ENCODE results near the gene MAP3K4.

Gene MAP3K4

DNA sequence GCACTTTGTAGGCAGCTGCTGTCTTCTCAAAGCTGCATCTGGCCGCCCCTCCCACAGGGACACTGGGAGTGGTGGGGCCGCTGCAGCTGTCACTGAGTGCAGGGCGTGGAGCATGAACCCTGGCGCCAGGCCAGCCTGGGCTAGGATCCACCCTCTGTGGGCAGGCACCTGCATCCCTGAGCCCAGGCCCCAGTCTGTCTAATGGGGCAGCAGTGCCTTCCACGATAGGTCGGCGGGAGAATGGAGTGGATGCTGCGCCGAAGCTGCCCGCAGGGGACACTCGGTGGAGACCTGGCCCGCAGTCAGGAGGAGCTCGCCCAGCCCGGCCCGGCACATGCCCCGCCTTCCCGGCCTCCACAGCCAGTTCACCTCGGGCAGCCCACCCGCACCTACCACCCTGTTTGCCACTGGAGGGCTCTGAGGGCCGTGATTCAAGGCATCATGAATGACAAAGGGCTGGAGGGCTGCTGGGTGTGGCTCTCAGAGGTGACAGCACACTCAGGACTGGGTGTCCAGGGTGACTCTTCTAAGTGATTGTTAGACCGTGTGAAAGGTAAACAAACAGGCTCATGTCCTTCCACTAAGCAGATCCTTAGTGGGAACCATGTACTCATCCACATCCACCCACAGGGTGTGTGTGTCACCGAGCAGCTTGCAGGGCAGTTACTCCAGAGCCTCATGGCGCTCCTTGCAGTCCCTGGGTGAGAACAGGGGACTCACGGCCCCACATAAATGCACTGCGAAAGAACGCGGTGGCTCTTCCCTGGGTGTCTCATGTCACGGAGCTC lies 148.4 kb downstream of the MAP3K4 start:
- no peak for DNase-seq (ENCODE audit: low read depth in 2 of 2, low spot score in 1 of 2)

GRCh38 chr6:161140554-161140875 lies 148.9 kb downstream of the MAP3K4 start:
- DNase-seq (ENCODE audit: low read depth in 2 of 2, low spot score in 1 of 2): no peak

GRCh38 chr6:161141173-161141572 lies 149.6 kb downstream of the MAP3K4 start:
- no peak for DNase-seq (ENCODE audit: low read depth in 2 of 2, low spot score in 1 of 2)

GRCh38 chr6:161142957-161143296 lies 151.4 kb downstream of the MAP3K4 start:
- DNase-seq (ENCODE audit: low read depth in 2 of 2, low spot score in 1 of 2): no peak

GRCh38 chr6:161143663-161144430 lies 152.3 kb downstream of the MAP3K4 start:
- no peak for DNase-seq (ENCODE audit: low read depth in 2 of 2, low spot score in 1 of 2)

- DNase-seq (ENCODE audit: low read depth in 2 of 2, low spot score in 1 of 2): no peak
Observed at GRCh38 chr6:161150136-161150535, 158.6 kb downstream of the MAP3K4 start.

GRCh38 chr6:161150566-161150965 lies 159.0 kb downstream of the MAP3K4 start:
- DNase-seq (ENCODE audit: low read depth in 2 of 2, low spot score in 1 of 2): no peak

GRCh38 chr6:161151059-161151645 lies 159.6 kb downstream of the MAP3K4 start:
- DNase-seq (ENCODE audit: low read depth in 2 of 2, low spot score in 1 of 2): no peak

- no peak for DNase-seq (ENCODE audit: low read depth in 2 of 2, low spot score in 1 of 2)
Observed at GRCh38 chr6:161151660-161152526, 160.3 kb downstream of the MAP3K4 start.

DNA sequence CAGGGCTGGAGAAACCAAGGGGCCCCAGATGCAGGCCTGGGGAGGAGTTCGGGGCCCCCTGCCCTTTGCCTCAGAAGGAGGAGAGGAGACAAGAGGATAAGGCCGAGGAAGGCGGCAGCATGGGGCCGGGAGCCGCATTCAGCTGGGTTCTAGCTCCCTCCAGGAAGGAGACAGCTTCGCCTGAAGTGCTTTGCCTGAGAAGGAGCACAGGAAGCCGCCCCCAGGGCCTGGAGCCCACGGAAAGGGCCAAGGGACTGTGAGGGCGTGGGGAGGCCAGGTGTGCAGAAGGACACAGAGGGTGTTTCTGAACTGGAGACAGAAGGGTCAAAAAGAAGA lies 160.9 kb downstream of the MAP3K4 start:
- no peak for DNase-seq (ENCODE audit: low read depth in 2 of 2, low spot score in 1 of 2)

GRCh38 chr6:161152907-161153662 lies 161.5 kb downstream of the MAP3K4 start:
- no peak for DNase-seq (ENCODE audit: low read depth in 2 of 2, low spot score in 1 of 2)

GRCh38 chr6:161153725-161154124 lies 162.2 kb downstream of the MAP3K4 start:
- no peak for DNase-seq (ENCODE audit: low read depth in 2 of 2, low spot score in 1 of 2)

GRCh38 chr6:161154796-161155335 lies 163.3 kb downstream of the MAP3K4 start:
- DNase-seq (ENCODE audit: low read depth in 2 of 2, low spot score in 1 of 2): no peak

DNA sequence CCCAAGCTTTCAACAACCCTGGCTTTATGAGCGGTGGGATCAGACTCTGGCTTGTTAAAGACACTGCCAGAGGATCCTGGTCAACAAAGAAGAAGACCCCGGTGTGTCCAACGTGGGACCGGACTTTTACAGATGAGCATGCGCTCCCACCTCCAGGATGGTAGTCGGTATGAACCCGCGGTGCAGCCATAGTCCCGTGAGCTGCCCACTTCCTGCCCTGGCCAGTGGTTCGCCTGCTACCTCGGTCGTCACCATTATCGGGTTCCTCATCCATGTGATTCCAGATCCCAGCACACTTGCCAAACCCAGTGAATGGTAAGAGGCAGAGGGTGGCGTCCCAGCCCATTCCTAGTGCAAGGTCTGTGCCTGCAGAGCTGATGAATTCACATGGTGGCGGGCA lies 169.6 kb downstream of the MAP3K4 start:
- no peak for DNase-seq (ENCODE audit: low read depth in 2 of 2, low spot score in 1 of 2)

DNA sequence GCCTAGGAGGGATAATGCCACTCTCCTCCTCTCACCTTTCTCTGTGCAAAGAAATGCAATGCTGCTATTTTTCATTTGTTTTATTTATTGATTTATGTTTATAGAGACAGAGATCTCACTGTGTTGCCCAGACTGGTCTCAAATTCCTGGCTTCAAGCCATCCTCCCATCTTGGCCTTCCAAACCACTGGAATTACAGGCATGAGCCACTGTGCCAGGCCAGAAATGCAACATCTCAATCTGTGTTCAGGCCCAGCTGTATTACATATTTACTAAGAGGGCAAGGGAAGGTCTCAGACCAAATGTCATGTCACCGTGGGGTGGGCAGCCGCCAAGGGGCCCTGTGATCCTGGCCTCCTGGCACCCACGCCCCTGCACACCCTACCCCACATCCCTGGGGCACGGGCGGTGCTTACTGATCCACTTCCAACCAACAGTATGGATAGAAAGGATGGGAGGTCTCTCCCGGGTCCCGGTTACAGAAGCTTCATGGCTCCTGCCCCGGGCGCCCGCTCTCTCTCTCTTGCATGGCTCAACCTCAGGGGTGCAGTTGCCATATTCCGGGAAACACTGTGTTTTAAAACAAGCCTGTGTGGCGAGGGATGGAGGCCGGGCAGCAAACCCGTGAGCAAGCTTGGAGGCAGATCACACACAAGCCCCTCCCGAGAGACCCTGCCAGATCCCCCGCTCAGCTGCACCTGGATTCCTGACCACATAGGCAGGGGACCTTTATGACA lies 170.5 kb downstream of the MAP3K4 start:
- DNase-seq (ENCODE audit: low read depth in 2 of 2, low spot score in 1 of 2): no peak

DNA sequence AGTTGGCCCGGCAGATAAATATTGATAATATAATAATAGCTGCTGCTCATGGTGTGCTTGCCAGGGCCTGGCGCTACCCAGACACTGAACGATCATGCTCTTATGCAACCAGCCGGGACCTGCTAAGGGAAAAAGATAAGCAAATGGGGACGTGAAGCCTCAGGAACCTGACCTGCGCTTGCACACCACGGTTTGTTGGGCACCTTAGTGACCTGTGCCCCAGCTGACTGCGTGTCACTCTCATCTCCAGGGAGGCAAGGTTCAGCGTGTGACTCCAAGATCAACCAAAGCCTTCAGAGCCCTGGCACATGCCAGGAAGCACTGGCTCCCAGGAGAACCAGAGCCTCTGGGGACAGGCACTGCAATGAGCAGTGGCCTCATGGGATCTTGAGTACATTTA lies 171.2 kb downstream of the MAP3K4 start:
- no peak for DNase-seq (ENCODE audit: low read depth in 2 of 2, low spot score in 1 of 2)

DNA sequence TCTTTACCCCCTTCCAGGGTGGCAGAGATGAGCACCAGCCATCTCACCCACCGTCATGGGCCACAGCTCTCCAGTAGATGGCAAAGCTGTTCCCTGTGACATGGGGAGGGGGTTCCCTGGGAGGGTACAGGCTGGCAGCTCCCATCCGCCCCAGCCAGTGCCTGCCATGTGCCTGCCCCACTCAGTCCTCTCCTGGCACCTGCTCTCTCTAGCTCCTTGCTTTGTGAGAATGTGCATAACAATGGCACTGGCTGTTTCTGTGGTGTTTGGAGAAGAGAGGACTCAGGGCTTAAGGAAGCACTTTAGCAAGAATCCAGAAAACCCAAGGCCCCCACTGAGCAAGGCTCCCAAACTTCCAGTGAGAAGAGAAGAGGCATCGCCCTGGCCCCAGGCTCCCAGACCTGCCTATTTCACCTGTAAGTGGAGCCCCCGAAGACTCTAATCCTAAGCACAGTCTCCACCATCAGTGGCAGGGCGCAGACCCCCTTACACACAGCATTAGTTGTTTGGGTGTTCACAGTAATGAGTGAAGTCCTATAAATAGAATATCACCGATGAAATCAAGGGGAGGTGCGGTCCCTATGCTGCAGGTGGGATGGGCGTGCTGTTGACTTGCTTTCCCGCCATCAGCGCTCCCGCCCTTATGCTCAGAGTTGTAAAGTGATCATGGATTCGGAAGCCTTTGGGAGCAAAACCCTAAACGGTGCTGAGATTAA lies 172.1 kb downstream of the MAP3K4 start:
- DNase-seq (ENCODE audit: low read depth in 2 of 2, low spot score in 1 of 2): no peak

DNA sequence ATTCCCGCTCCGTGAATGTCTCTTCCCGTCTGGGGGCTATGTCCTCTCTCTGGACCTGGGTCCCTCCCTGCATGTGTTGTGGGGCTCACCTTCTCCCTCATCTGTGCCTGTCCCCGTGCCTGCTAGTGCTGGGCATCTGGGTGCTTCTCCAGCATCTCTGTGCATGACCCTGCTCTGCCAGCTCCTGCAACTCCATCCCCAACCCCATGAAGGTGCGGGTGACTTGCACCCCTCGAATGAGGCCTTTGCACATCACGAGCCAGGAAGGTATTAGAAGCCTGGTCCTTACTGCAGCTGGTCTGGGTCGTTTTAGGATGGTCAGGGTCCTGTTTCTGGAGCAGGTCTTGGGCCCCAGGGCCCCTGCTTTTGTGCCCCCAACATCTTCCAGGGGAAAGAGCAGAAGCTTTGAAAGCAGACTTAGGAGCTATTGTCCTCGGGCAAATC lies 172.6 kb downstream of the MAP3K4 start:
- DNase-seq (ENCODE audit: low read depth in 2 of 2, low spot score in 1 of 2): no peak

DNA sequence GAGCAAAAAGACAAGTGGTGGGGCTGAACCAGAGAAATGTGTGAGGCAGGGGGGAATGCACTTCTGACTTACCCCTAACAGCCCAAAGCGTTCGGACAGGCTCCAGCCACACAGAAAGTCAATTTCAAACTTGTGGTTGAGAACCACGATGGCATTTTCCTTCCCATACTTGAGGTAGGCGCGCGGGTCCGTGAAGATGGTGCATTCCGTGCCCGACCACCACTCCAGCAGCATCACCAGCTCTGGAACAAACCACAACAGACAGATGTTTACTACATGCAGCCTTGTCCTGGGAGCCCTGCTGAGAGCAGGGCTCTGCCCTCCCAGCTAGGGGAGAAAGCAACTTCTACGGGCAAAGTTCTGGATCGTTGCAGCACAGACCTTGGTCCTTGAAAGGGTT lies 174.6 kb downstream of the MAP3K4 start:
- DNase-seq (ENCODE audit: low read depth in 2 of 2, low spot score in 1 of 2): no peak

All from stimulated activated CD8-positive, alpha-beta memory T cell treated with anti-CD3 and anti-CD28 coated beads, Interleukin-4, amount 100 ng/mL, for 1 hour (primary cell).